GM13977 (cell line): ENCODE results near the gene HGS.

ENCODE experiments used
- DNase-seq: peaks from one replicate; pipeline ENCODE4 v3.0.0; 2012; ENCODE audit warnings: low spot score
- in situ Hi-C: fragments of 300-500 bp; cut with MboI; formaldehyde crosslinking; loops from one replicate; pipeline ENCODE4 v1.12.0; 2022; ENCODE audit warnings: low sequenced_read_pairs, low pct_unique_long_range_greater_than_20kb, mixed read lengths, inconsistent platforms; ENCODE audit not compliant: unreplicated experiment
- TF ChIP-seq, protein P1 (sequence below): IDR thresholded peaks from 2 replicates; pipeline ENCODE4 v1.5.1; 2012; ENCODE audit warnings: mild to moderate bottlenecking, control low read depth; ENCODE audit not compliant: insufficient read depth; ENCODE audit errors: extremely low read depth, missing control alignments

Gene HGS

DNA sequence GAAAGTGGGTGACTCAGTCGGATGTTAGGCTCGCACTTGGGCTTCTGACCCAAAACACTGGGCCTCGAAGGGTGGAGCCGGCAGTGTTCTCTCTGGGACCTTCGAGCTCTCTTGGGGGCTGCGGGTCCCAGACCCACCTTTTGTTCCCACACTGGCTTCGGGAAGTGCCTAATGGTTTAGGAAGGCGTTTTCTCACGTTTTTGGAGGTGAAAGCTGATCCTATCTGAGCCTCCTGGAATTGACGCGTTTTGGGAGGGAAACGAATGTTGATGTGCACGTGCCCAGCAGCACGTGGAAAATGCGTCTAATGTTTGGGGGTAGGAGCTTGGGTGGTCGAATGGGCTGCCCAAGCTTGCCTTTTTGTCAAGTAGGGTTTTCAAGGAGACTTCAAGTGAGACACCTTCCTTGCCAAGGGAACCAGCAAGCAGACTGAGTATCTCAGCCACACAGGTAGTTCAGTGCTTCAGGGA, 666 bp downstream of the HGS start:
- in situ Hi-C loops: no loop called here
- TF ChIP-seq, protein P1, sequence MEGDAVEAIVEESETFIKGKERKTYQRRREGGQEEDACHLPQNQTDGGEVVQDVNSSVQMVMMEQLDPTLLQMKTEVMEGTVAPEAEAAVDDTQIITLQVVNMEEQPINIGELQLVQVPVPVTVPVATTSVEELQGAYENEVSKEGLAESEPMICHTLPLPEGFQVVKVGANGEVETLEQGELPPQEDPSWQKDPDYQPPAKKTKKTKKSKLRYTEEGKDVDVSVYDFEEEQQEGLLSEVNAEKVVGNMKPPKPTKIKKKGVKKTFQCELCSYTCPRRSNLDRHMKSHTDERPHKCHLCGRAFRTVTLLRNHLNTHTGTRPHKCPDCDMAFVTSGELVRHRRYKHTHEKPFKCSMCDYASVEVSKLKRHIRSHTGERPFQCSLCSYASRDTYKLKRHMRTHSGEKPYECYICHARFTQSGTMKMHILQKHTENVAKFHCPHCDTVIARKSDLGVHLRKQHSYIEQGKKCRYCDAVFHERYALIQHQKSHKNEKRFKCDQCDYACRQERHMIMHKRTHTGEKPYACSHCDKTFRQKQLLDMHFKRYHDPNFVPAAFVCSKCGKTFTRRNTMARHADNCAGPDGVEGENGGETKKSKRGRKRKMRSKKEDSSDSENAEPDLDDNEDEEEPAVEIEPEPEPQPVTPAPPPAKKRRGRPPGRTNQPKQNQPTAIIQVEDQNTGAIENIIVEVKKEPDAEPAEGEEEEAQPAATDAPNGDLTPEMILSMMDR: no peak
- peak; percentile 29 for DNase-seq

DNA sequence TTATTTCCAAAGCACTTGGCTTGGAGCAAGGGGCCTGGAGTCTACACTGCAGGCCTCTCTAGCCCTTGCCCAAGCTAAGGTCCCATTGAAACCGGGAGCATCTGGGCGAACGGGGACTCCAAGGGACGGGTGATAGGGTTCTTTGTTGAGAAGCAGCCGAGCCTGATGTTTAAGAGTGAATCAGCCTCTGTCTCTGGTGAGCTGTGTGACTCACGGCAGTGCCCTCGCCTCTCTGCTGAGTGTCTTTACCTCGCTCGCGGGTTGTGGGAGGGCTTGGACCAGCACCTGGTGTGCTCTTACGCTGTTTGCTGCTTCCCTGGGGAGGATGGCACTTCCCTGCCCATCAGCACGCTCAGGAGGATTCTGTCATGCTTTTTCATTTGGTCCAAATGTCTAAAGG, 1.3 kb downstream of the HGS start:
- in situ Hi-C loops: no loop called here
- no peak for DNase-seq
- TF ChIP-seq, protein P1: no peak

DNA sequence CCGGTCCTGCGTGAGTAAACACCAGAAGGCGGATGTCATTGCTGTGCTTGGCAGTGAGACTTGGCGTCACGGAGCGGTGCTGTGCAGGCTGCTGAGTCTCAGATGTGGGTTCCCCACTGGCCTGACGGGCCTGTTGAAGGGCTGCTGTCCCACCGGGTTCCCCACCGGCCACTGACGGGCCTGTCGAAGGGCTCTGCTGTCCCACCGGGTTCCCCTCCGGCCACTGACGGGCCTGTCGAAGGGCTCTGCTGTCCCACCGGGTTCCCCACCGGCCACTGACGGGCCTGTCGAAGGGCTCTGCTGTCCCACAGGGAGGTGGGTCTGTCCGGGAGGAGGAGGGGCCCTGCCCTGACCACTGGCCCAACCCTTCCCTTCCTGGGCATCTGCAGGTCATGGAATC, 2.8 kb downstream of the HGS start:
- TF ChIP-seq, protein P1: no peak
- in situ Hi-C loops: no loop called here
- DNase-seq: no peak

DNA sequence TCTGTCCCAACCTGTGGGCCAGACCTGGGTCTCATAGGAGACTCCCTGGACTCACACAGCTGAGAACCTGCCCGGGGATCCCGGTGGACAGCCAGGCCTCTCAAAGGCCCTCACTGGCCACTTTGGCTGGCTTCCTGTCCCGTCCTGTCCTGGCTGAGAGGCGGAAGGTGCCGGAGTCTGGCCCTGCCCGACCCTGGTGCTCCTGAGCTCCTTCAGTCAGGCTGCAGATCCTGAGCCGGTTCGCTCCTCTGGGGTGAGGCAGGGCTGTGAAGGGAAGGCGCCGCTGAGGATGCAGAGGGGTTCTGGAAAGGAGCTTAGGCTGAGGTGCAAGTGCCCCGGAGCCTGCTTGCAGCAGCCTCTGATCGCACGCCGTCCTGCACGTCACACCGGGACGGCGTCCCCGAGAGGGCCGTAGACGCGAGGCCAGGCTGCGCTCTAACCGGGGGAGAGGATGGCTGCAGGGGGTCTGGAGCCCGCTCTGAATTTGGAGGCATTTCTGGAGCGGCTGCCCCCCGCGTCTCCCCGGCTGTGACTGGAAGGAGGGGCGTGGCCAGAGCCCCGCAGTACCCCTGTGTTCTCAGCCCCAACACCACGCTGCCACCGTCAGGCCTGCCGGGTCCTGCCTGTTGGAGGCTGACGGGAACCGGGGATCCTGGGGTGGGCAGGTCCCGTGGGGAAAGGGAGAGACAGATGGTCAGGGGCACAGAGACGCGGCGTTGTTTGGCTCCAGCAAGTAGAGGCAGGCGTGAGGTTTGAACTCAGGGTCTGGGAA, 4.1 kb downstream of the HGS start:
- DNase-seq: no peak
- in situ Hi-C loops: no loop called here
- TF ChIP-seq, protein P1: no peak

DNA sequence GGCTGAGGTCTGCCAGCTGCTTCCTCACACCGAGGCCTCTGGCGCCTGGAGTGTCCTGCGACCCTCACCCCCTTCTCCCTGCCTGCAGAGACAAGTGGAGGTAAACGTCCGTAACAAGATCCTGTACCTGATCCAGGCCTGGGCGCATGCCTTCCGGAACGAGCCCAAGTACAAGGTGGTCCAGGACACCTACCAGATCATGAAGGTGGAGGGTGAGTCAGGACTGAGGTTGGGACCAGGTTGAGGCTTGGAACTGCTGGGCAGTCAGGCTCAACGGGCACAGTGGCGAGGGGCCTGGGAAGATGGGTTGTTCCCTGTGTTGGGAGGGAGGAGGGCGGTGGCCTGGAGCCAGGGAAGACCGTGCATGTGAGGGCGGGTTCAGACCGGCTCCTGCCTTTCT, 4.8 kb downstream of the HGS start:
- no peak for DNase-seq
- TF ChIP-seq, protein P1: no peak
- in situ Hi-C loops: no loop called here

DNA sequence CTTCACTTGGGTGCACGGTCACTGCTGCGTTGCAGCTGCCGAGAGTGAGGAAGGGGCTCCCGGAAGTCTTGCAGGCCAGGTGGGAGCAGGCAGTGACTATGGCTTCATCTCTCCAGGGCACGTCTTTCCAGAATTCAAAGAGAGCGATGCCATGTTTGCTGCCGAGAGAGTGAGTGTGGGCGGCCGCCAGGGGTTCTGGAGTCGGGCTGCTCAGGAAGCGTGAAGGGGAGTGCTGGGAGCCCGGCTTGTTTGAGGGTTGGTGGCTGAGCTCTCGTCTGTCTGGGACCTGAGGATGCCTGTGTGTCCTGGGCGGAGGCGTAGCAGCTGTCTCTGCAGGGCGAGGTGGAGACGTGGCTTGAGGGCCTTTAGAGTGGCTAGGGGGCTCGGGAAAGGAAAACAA, 6.3 kb downstream of the HGS start:
- DNase-seq: no peak
- TF ChIP-seq, protein P1: no peak
- in situ Hi-C loops: no loop called here
